ENCODE measurements around the gene REV3L. TPM values are rescaled to one million over a fixed set of nuclear protein-coding genes. Genes with fewer than 3 reads are reported as not detected.

Gene REV3L
- total RNA-seq, 1 experiment from 2014 or later: 5.7 TPM

DNA sequence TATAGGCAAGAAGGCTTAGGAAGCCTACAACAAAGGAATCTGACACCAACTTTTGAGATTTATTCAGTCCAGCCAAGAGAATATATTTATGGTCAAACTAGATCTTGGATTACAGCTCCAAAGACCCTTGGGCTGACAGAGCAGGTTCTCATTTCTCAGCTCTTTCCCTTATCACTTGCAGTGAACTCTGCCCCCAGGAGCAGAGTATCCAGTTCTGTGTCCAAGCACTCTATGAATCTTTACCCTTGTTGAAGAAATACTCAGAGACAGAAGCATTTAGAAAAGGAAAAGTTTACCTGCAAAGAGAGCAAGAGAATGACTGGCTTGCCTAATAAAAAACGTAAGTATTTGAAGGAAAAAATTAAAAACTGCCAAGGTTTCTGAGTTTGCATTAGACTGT is 205.2 kb downstream of the REV3L start (continued):
- TF ChIP-seq, protein P1, sequence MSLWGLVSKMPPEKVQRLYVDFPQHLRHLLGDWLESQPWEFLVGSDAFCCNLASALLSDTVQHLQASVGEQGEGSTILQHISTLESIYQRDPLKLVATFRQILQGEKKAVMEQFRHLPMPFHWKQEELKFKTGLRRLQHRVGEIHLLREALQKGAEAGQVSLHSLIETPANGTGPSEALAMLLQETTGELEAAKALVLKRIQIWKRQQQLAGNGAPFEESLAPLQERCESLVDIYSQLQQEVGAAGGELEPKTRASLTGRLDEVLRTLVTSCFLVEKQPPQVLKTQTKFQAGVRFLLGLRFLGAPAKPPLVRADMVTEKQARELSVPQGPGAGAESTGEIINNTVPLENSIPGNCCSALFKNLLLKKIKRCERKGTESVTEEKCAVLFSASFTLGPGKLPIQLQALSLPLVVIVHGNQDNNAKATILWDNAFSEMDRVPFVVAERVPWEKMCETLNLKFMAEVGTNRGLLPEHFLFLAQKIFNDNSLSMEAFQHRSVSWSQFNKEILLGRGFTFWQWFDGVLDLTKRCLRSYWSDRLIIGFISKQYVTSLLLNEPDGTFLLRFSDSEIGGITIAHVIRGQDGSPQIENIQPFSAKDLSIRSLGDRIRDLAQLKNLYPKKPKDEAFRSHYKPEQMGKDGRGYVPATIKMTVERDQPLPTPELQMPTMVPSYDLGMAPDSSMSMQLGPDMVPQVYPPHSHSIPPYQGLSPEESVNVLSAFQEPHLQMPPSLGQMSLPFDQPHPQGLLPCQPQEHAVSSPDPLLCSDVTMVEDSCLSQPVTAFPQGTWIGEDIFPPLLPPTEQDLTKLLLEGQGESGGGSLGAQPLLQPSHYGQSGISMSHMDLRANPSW (CRISPR knock-in tag; conservative IDR thresholded peaks at IDR 0.05; ENCODE audit: low read depth): no peak
- TF ChIP-seq, protein P2, sequence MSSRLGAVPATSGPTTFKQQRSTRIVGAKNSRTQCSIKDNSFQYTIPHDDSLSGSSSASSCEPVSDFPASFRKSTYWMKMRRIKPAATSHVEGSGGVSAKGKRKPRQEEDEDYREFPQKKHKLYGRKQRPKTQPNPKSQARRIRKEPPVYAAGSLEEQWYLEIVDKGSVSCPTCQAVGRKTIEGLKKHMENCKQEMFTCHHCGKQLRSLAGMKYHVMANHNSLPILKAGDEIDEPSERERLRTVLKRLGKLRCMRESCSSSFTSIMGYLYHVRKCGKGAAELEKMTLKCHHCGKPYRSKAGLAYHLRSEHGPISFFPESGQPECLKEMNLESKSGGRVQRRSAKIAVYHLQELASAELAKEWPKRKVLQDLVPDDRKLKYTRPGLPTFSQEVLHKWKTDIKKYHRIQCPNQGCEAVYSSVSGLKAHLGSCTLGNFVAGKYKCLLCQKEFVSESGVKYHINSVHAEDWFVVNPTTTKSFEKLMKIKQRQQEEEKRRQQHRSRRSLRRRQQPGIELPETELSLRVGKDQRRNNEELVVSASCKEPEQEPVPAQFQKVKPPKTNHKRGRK (CRISPR knock-in tag; IDR thresholded peaks at IDR 0.05; ENCODE audit: borderline replicate concordance): no peak
- TF ChIP-seq, protein P3, sequence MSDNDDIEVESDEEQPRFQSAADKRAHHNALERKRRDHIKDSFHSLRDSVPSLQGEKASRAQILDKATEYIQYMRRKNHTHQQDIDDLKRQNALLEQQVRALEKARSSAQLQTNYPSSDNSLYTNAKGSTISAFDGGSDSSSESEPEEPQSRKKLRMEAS (CRISPR knock-in tag; IDR thresholded peaks at IDR 0.05): no peak
- TF ChIP-seq, protein P4, sequence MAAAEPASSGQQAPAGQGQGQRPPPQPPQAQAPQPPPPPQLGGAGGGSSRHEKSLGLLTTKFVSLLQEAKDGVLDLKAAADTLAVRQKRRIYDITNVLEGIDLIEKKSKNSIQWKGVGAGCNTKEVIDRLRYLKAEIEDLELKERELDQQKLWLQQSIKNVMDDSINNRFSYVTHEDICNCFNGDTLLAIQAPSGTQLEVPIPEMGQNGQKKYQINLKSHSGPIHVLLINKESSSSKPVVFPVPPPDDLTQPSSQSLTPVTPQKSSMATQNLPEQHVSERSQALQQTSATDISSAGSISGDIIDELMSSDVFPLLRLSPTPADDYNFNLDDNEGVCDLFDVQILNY (CRISPR knock-in tag; IDR thresholded peaks at IDR 0.05): no peak
- TF ChIP-seq, protein P5, sequence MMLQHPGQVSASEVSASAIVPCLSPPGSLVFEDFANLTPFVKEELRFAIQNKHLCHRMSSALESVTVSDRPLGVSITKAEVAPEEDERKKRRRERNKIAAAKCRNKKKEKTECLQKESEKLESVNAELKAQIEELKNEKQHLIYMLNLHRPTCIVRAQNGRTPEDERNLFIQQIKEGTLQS (CRISPR knock-in tag; conservative IDR thresholded peaks at IDR 0.05): no peak
- TF ChIP-seq ZNF219 (CRISPR knock-in tag; IDR thresholded peaks at IDR 0.05; ENCODE audit: borderline replicate concordance) (no peak), CREM (CRISPR knock-in tag; IDR thresholded peaks at IDR 0.05) (no peak)

DNA sequence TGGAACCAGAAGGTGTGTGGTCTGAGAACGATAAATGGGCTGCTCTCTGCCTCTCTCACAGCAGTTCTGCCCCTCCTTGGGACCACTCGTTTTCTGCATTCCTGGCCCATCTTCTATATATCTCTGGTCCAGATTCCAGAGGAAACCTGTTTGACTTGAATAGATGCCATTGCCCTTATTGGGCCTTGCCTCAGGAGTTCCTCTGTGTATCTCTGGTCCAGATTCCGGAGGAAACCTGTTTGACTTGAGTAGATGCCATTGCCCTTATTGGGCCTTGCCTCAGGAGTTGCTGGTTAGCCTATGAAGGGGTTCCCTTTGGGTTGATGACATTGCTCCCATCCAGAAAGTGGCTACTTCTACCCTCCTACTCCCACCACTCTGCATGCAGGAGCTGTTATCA is 206.3 kb downstream of the REV3L start:
- DNase-seq (ENCODE audit: low spot score) (no peak), ATAC-seq (no peak)
- Mint-ChIP-seq H3K27me3 (ENCODE audit: low read depth) (no peaks in the 10 kb centered on the region), H3K36me3 (peaks cover 84% of the 10 kb centered on the region), H3K9me3 (peaks cover 17% of the 10 kb centered on the region), H3K4me3 (no peak overlapping the region), H3K4me1 (no peaks in the 10 kb centered on the region), H3K27ac (no peak overlapping the region)
- POLR2A ChIA-PET: no interaction called here
- CTCF ChIA-PET: no interaction called here
- TF ChIP-seq, protein P6, sequence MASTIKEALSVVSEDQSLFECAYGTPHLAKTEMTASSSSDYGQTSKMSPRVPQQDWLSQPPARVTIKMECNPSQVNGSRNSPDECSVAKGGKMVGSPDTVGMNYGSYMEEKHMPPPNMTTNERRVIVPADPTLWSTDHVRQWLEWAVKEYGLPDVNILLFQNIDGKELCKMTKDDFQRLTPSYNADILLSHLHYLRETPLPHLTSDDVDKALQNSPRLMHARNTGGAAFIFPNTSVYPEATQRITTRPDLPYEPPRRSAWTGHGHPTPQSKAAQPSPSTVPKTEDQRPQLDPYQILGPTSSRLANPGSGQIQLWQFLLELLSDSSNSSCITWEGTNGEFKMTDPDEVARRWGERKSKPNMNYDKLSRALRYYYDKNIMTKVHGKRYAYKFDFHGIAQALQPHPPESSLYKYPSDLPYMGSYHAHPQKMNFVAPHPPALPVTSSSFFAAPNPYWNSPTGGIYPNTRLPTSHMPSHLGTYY (CRISPR knock-in tag; IDR thresholded peaks at IDR 0.05): no peak
- TF ChIP-seq, protein P7, sequence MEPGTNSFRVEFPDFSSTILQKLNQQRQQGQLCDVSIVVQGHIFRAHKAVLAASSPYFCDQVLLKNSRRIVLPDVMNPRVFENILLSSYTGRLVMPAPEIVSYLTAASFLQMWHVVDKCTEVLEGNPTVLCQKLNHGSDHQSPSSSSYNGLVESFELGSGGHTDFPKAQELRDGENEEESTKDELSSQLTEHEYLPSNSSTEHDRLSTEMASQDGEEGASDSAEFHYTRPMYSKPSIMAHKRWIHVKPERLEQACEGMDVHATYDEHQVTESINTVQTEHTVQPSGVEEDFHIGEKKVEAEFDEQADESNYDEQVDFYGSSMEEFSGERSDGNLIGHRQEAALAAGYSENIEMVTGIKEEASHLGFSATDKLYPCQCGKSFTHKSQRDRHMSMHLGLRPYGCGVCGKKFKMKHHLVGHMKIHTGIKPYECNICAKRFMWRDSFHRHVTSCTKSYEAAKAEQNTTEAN (CRISPR knock-in tag; IDR thresholded peaks at IDR 0.05): no peak
- TF ChIP-seq FOXK1 (CRISPR knock-in tag; IDR thresholded peaks at IDR 0.05) (no peak), TEAD4 (CRISPR knock-in tag; IDR thresholded peaks at IDR 0.05) (no peak), NR3C1 (CRISPR knock-in tag; conservative IDR thresholded peaks at IDR 0.05; ENCODE audit: low read depth) (no peak), SP1 (CRISPR knock-in tag; conservative IDR thresholded peaks at IDR 0.05) (no peak), ZNF671 (CRISPR knock-in tag; IDR thresholded peaks at IDR 0.05) (no peak), ELF4 (CRISPR knock-in tag; IDR thresholded peaks at IDR 0.05; ENCODE audit: low read depth) (no peak)
- TF ChIP-seq, protein P8, sequence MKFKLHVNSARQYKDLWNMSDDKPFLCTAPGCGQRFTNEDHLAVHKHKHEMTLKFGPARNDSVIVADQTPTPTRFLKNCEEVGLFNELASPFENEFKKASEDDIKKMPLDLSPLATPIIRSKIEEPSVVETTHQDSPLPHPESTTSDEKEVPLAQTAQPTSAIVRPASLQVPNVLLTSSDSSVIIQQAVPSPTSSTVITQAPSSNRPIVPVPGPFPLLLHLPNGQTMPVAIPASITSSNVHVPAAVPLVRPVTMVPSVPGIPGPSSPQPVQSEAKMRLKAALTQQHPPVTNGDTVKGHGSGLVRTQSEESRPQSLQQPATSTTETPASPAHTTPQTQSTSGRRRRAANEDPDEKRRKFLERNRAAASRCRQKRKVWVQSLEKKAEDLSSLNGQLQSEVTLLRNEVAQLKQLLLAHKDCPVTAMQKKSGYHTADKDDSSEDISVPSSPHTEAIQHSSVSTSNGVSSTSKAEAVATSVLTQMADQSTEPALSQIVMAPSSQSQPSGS (CRISPR knock-in tag; IDR thresholded peaks at IDR 0.05; ENCODE audit: borderline replicate concordance, low read depth): no peak
- TF ChIP-seq, protein P9, sequence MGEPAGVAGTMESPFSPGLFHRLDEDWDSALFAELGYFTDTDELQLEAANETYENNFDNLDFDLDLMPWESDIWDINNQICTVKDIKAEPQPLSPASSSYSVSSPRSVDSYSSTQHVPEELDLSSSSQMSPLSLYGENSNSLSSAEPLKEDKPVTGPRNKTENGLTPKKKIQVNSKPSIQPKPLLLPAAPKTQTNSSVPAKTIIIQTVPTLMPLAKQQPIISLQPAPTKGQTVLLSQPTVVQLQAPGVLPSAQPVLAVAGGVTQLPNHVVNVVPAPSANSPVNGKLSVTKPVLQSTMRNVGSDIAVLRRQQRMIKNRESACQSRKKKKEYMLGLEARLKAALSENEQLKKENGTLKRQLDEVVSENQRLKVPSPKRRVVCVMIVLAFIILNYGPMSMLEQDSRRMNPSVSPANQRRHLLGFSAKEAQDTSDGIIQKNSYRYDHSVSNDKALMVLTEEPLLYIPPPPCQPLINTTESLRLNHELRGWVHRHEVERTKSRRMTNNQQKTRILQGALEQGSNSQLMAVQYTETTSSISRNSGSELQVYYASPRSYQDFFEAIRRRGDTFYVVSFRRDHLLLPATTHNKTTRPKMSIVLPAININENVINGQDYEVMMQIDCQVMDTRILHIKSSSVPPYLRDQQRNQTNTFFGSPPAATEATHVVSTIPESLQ (CRISPR knock-in tag; IDR thresholded peaks at IDR 0.05): no peak
- TF ChIP-seq, protein P10, sequence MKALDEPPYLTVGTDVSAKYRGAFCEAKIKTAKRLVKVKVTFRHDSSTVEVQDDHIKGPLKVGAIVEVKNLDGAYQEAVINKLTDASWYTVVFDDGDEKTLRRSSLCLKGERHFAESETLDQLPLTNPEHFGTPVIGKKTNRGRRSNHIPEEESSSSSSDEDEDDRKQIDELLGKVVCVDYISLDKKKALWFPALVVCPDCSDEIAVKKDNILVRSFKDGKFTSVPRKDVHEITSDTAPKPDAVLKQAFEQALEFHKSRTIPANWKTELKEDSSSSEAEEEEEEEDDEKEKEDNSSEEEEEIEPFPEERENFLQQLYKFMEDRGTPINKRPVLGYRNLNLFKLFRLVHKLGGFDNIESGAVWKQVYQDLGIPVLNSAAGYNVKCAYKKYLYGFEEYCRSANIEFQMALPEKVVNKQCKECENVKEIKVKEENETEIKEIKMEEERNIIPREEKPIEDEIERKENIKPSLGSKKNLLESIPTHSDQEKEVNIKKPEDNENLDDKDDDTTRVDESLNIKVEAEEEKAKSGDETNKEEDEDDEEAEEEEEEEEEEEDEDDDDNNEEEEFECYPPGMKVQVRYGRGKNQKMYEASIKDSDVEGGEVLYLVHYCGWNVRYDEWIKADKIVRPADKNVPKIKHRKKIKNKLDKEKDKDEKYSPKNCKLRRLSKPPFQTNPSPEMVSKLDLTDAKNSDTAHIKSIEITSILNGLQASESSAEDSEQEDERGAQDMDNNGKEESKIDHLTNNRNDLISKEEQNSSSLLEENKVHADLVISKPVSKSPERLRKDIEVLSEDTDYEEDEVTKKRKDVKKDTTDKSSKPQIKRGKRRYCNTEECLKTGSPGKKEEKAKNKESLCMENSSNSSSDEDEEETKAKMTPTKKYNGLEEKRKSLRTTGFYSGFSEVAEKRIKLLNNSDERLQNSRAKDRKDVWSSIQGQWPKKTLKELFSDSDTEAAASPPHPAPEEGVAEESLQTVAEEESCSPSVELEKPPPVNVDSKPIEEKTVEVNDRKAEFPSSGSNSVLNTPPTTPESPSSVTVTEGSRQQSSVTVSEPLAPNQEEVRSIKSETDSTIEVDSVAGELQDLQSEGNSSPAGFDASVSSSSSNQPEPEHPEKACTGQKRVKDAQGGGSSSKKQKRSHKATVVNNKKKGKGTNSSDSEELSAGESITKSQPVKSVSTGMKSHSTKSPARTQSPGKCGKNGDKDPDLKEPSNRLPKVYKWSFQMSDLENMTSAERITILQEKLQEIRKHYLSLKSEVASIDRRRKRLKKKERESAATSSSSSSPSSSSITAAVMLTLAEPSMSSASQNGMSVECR (CRISPR knock-in tag; IDR thresholded peaks at IDR 0.05; ENCODE audit: borderline replicate concordance): no peak
- TF ChIP-seq, protein P11, sequence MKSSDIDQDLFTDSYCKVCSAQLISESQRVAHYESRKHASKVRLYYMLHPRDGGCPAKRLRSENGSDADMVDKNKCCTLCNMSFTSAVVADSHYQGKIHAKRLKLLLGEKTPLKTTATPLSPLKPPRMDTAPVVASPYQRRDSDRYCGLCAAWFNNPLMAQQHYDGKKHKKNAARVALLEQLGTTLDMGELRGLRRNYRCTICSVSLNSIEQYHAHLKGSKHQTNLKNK (CRISPR knock-in tag; IDR thresholded peaks at IDR 0.05): no peak

Measured in WTC11 (cell line).